ENCODE data around the gene PHLDA1.

The PHLDA1 gene

GRCh38 chr12:76031081-76031413 lies 529 bp downstream of the PHLDA1 start:
- CTCF ChIA-PET: interaction anchor here (0.5 to 6.7 kb wide), 25 partner anchors 10 to 547 kb away, joined by 3 to 81 read pairs (median 4); partner anchors contain the start of gene BBS10
- peaks cover 2% of the 10 kb centered on the region for H3K36me3 Mint-ChIP-seq
- peaks cover 38% of the 10 kb centered on the region for H3K27me3 Mint-ChIP-seq
- H3K4me3 Mint-ChIP-seq: peak overlapping the region; percentile 84
- no peak overlapping the region for H3K27ac Mint-ChIP-seq
- no peaks in the 10 kb centered on the region for H3K9me3 Mint-ChIP-seq
- H3K4me1 Mint-ChIP-seq: peaks cover 27% of the 10 kb centered on the region
- no peak for DNase-seq

- H3K4me1 Mint-ChIP-seq: peaks cover 27% of the 10 kb centered on the region
- H3K4me3 Mint-ChIP-seq: peak overlapping the region; percentile 84
- peaks cover 38% of the 10 kb centered on the region for H3K27me3 Mint-ChIP-seq
- CTCF ChIA-PET: interaction anchor here (0.5 to 6.7 kb wide), 17 partner anchors 9 to 523 kb away, joined by 3 to 81 read pairs (median 5); partner anchors contain the start of gene BBS10
- peak overlapping the region; percentile 89 for H3K27ac Mint-ChIP-seq
- H3K36me3 Mint-ChIP-seq: peaks cover 2% of the 10 kb centered on the region
- no peaks in the 10 kb centered on the region for H3K9me3 Mint-ChIP-seq
- peak; percentile 64 for DNase-seq
Measured at GRCh38 chr12:76030341-76031080, 1.1 kb downstream of the PHLDA1 start.

- Mint-ChIP-seq H3K9me3 (no peaks in the 10 kb centered on the region), H3K4me1 (peaks cover 27% of the 10 kb centered on the region), H3K27ac (no peak overlapping the region), H3K27me3 (peaks cover 38% of the 10 kb centered on the region), H3K36me3 (peaks cover 2% of the 10 kb centered on the region), H3K4me3 (peak overlapping the region; percentile 84)
- DNase-seq: peak; percentile 30
- CTCF ChIA-PET: interaction anchor here (1.7 to 6.7 kb wide), 7 partner anchors 9 to 503 kb away, joined by 8 to 81 read pairs (median 13); partner anchors contain the start of gene BBS10
Measured at GRCh38 chr12:76029982-76030340, 1.6 kb downstream of the PHLDA1 start.

GRCh38 chr12:76028571-76029277 lies 2.9 kb downstream of the PHLDA1 start:
- H3K27me3 Mint-ChIP-seq: peaks cover 38% of the 10 kb centered on the region
- peaks cover 2% of the 10 kb centered on the region for H3K36me3 Mint-ChIP-seq
- peaks cover 27% of the 10 kb centered on the region for H3K4me1 Mint-ChIP-seq
- no peak for DNase-seq
- H3K4me3 Mint-ChIP-seq: peak overlapping the region; percentile 10
- H3K9me3 Mint-ChIP-seq: no peaks in the 10 kb centered on the region
- CTCF ChIA-PET: interaction anchor here (0.6 to 4.6 kb wide), 3 partner anchors 8 to 110 kb away, joined by 5 to 30 read pairs (median 12); no protein-coding TSS in a partner anchor
- H3K27ac Mint-ChIP-seq: no peak overlapping the region

- H3K27ac Mint-ChIP-seq: no peak overlapping the region
- no peak overlapping the region for H3K4me3 Mint-ChIP-seq
- H3K27me3 Mint-ChIP-seq: peaks cover 25% of the 10 kb centered on the region
- CTCF ChIA-PET: interaction anchor here (1.2 kb wide), 1 partner anchor 148 kb away, joined by 3 read pairs; no protein-coding TSS in a partner anchor
- no peak for DNase-seq
- H3K36me3 Mint-ChIP-seq: peaks cover 2% of the 10 kb centered on the region
- peaks cover 16% of the 10 kb centered on the region for H3K4me1 Mint-ChIP-seq
- no peaks in the 10 kb centered on the region for H3K9me3 Mint-ChIP-seq
Measured at GRCh38 chr12:76026643-76027063, 4.9 kb downstream of the PHLDA1 start.

- Mint-ChIP-seq H3K36me3 (peaks cover 2% of the 10 kb centered on the region), H3K27ac (no peak overlapping the region), H3K4me1 (peaks cover 20% of the 10 kb centered on the region), H3K27me3 (peaks cover 17% of the 10 kb centered on the region), H3K4me3 (no peak overlapping the region), H3K9me3 (no peaks in the 10 kb centered on the region)
- CTCF ChIA-PET: no interaction called here
- DNase-seq: no peak
Measured at GRCh38 chr12:76025601-76026575, 5.7 kb downstream of the PHLDA1 start.

GRCh38 chr12:76024942-76025600 lies 6.5 kb downstream of the PHLDA1 start:
- DNase-seq: no peak
- H3K9me3 Mint-ChIP-seq: no peaks in the 10 kb centered on the region
- no peak overlapping the region for H3K4me3 Mint-ChIP-seq
- H3K27ac Mint-ChIP-seq: no peak overlapping the region
- CTCF ChIA-PET: no interaction called here
- H3K4me1 Mint-ChIP-seq: peaks cover 21% of the 10 kb centered on the region
- H3K27me3 Mint-ChIP-seq: peaks cover 9% of the 10 kb centered on the region
- peaks cover 2% of the 10 kb centered on the region for H3K36me3 Mint-ChIP-seq

- Mint-ChIP-seq H3K4me1 (peaks cover 25% of the 10 kb centered on the region), H3K27ac (no peak overlapping the region), H3K36me3 (peaks cover 2% of the 10 kb centered on the region), H3K4me3 (no peak overlapping the region), H3K9me3 (no peaks in the 10 kb centered on the region), H3K27me3 (peaks cover 4% of the 10 kb centered on the region)
- CTCF ChIA-PET: no interaction called here
- DNase-seq: no peak
Measured at GRCh38 chr12:76024102-76024781, 7.3 kb downstream of the PHLDA1 start.

GRCh38 chr12:76023069-76023690 lies 8.4 kb downstream of the PHLDA1 start:
- Mint-ChIP-seq H3K4me3 (no peak overlapping the region), H3K36me3 (no peaks in the 10 kb centered on the region), H3K27ac (no peak overlapping the region), H3K4me1 (peaks cover 25% of the 10 kb centered on the region), H3K9me3 (no peaks in the 10 kb centered on the region), H3K27me3 (peaks cover 4% of the 10 kb centered on the region)
- CTCF ChIA-PET: interaction anchor here (3.5 kb wide), 1 partner anchor 8 kb away, joined by 30 read pairs; the partner anchor contains the start of gene PHLDA1
- no peak for DNase-seq

- H3K9me3 Mint-ChIP-seq: no peaks in the 10 kb centered on the region
- no peaks in the 10 kb centered on the region for H3K36me3 Mint-ChIP-seq
- H3K4me1 Mint-ChIP-seq: peaks cover 25% of the 10 kb centered on the region
- DNase-seq: no peak
- peaks cover 3% of the 10 kb centered on the region for H3K27me3 Mint-ChIP-seq
- no peak overlapping the region for H3K27ac Mint-ChIP-seq
- no peak overlapping the region for H3K4me3 Mint-ChIP-seq
- CTCF ChIA-PET: interaction anchor here (3.5 kb wide), 1 partner anchor 8 kb away, joined by 30 read pairs; the partner anchor contains the start of gene PHLDA1
Measured at GRCh38 chr12:76022506-76022905, 9.1 kb downstream of the PHLDA1 start.

GRCh38 chr12:76020731-76021672 lies 10.6 kb downstream of the PHLDA1 start:
- Mint-ChIP-seq H3K27me3 (no peaks in the 10 kb centered on the region), H3K27ac (peak overlapping the region; percentile 95), H3K4me1 (peaks cover 25% of the 10 kb centered on the region), H3K36me3 (no peaks in the 10 kb centered on the region), H3K9me3 (no peaks in the 10 kb centered on the region), H3K4me3 (peak overlapping the region; percentile 35)
- CTCF ChIA-PET: interaction anchor here (0.7 to 3.5 kb wide), 5 partner anchors 10 to 87 kb away, joined by 3 to 30 read pairs (median 6); partner anchors contain the start of gene PHLDA1
- peak; percentile 71 for DNase-seq
